ENCODE results near the gene MTHFD1L.

MTHFD1L gene

DNA sequence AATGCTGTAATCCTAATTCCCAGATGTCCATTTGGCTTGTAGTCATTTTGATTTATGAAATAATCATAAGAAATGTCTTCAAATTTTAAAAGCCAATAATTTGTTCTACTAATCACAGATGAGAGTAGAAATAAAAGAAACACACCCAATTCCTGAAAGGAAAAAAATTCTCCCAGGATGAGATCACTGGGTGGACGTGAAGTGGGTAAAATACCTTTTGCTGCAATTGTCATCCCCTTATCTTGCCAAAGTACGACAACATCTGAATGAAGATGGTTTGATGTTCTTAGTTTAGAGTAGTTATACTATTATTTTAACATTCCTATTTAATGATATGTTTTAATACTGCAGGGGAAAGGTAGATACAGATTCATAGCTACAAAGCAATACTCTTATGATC is 33.7 kb downstream of the MTHFD1L start:
- DNase-seq, result no peak

DNA sequence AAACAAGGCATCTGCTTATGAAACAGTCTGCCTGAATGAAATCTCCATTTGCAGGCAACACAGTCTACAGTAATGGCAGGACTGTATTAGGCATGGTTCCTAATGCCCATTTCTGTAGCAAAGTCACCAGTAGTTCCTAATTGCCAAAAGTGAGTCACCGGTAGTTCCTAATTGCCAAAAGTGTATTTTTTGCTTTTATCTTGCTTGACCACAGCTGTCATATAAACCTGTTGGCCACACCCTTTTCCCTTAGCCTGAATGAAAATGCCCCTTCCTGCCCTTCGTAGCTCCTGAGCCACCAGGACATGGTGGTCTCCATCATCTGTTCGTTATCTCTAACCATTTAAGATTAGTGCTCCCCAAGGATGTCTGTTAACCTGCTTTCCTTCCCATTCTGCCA is 34.5 kb downstream of the MTHFD1L start:
- DNase-seq, result no peak

DNA sequence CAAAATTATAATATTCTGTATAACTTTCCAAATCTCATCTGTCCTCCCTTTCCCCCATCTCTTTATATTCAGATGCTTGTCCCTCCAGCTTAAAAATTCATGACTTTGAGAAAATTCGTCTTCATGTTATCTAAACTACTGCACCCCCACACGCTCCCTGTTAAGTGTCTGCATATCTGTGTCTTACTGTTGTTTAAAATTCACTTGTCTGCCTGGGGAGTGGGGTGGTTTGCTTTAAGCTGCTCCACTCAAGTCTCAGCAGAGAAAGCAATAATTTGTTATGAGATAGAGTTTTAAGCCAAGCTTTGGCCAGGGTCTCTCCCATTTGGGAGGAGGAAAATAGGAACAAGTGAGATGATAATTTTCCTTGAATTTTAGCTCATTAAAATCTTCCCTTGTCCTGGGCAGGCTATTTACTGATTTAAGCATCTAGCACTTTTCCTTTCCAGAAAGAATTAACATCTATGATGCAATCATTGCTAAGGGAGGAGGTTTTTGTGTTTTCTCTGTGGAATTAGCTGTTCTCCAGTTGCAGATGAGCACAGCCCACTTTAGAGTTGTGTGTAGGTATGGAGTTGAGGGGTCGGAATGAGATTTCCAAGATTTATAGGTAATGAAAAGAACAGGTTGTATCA is 36.8 kb downstream of the MTHFD1L start:
- no peak for DNase-seq

DNA sequence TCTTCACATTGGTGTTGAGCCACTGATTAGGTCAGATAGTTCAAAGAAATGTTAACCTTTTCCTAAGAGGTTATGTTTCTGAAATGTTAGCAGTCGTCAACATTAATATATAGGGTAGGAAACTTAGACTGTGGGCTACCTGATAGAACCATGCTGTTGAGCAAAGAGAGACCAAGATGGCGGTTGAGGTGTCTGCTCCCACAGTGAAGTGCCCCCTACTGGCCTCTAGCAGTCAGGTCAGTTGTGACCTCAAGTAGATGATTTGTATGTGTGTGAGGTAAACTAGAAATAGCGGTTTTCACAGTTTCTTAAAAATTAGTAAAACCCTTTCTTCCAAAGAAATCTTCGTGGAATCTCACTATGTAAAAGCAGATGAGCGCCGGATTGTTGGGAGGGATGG is 40.3 kb downstream of the MTHFD1L start:
- no peak for DNase-seq

DNA sequence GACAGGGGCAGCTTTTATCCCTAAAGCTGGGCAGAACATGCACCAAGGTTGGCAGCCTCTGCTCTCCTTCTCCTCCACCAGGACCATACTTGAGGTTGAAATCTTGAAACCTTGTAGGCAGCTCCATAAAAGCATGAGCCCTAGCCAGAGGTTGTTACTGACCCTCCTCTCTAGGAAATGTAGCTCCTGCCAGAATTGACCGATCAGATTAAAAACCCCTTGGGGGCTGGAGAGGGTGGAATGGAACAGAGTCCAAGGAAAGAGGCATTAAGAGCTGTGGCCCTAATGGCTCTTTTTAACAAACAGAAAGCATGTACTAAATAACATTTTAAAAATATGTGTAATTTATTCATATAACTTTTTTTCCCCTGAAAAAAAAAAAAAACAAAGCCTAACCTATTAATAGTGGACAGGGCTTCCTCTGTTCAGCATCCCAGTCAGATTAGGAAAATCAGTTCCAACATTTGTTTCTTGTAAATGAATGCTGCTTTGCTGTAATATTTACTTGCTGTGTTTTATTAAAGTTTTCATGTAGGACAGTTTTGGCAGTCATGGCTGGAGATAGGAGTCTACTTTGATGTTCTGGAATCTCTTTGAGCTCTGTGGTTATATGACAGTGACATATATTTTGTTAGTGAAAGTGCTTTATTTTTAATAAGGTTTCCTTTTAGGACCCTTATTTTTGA is 41.3 kb downstream of the MTHFD1L start:
- DNase-seq, result no peak

DNA sequence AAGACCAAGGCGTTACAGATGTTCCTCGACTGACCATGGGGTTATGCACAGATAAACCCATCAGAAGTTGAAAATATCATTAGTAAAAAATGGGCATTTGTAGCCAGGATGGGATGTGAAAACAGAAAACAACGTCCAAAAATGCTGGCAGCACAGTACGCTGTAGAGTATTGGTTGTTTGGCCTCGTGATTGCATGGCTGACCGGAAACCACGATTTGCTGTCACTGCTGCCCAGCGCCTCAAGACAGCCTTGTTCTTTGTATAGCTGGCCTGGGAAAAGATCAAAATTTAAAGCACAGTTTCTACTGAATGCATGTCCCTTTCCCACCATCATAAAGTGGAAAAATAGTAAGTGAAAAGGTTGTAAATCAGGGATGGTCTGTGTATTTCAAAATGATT is 41.9 kb downstream of the MTHFD1L start:
- DNase-seq, result no peak

DNA sequence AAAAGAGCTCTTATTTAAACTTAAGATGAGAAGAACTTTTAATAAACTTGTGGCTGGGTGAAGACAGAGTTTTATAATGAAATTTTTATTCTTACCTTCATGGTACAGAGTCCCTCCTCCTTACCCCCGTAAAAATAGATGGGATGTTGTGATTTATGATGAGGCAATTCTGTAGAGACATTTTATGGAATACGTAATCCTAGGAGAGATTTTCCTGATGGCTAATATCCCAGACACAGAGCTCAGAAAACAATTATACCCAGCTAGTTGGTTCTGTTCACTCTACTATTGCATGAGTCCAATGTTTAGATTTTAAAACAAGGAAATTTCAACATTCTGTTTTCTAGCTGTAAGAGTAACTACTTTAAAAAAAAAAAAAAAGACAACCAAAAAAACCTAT is 43.4 kb downstream of the MTHFD1L start:
- DNase-seq, result no peak

DNA sequence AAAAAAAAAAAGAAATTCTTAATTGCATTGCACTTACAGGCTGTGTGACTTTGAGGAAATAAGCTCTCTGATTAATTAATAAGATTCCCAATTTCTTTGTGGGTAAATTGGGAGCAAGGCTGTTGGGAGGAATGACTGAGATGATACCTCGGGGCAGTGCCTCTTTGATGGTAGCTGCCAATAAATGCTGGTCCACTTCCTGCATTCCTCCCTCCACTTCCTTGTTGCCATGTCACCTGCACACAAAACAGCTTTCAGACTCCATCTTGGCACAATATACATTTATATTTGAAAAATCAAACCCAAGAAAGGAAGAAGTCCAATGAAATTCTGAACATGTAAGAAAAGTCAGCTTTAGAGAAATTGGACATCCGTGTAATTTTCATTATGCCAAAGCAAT is 45.1 kb downstream of the MTHFD1L start:
- DNase-seq, result no peak

DNA sequence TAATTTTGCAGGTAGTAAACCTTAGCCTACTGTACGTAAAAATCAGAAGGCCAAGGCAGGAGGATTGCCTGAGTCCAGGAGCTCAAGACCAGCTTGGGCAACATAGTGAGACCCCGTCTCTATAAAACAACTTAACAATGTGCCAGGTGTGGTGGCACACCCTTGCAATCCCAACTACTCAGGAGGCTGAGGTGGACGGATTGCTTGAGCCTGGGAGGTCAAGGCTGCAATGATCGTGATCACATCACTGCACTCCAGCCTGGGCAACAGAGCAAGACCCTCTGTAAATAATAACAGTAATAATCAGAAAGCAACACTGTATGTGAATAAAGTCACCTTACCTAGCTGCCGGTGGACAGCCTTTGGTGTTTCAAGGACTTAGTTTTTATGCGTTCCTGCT is 48.9 kb downstream of the MTHFD1L start:
- DNase-seq, result no peak

DNA sequence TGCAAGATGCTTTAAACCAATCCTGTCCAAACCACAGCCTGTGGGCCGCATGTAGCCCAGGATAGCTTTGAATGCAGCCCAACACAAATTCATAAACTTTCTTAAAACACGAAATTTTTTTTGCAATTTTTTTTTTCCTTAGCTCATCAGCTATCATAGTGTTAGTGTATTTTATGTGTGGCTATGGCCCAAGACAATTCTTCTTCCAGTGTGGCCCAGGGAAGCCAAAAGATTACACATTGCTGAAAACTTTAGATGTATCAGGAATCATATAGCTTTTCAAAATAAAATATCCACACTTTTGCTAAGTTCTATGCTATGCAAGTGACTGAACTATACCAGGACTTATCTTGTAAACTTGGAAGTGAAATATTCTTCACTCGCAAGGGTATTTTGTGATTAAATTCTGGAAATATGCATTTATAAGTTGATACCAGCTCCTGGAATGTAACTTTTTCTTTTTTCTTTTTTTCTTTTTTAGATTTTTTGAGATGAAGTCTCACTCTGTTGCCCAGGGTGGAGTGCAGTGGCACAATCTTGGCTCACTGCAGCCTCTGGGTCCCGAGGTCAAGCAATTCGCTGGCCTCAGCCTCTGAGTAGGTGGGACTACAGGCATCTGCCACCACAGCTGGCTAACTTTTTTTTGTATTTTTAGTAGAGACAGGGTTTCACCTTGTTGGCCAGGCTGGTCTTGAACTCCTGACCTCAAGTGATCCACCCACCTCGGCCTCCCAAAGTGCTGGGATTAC is 49.8 kb downstream of the MTHFD1L start:
- no peak for DNase-seq

DNA sequence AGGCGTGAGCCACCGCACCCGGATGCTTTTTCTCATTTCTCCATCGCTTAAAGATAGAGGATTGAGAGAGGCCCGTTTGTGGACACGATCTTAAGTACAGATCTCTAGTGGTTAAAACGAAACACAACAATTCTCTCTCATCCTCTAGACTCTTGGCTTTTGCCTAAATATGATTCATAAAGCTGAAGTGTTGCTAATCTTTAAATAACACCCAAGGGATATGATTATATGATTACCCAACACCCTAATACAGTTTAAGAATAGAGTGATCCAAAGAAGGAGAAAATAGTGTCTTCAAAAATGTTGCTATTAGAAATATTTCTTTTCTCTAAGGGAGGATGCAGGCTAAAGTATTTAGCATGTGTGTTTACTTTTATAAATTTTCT is 50.4 kb downstream of the MTHFD1L start:
- no peak for DNase-seq

DNA sequence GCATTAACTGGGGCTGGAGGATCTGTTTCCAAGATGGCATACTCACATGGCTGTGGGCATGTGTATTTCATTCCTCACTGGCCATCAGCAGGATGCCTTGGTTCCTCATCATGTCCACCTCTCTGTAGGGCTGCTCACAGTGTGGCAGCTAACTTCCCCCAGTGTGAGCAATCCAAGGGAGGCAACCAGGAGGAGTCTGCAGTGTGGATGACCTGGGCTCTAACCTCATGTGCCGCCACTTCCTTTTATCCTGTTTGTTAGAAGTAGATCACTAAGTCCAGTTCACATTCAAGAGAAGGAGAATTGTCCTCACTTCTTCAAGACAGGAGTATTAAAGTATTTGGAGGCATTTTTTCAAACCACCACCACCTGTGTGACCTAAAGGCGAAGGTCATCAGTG is 54.4 kb downstream of the MTHFD1L start:
- no peak for DNase-seq

DNA sequence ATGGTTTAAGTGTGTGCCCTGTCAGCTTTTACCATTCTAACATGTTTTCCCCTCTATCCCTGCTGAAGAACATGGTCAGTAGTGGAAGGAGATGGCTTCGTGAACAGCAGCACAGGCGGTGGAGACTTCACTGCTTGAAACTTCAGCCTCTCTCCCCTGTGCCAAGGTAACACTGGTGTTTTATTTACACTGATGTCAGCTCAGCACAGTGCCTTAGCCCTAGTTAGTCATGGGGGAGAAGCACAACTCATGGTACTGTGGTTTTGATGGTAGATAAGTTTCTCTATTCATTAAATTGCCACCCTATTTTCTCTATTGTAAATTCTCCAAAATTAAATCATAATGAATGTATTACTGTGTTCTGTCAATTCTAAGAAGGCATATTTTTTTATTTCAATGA is 56.6 kb downstream of the MTHFD1L start:
- no peak for DNase-seq

DNA sequence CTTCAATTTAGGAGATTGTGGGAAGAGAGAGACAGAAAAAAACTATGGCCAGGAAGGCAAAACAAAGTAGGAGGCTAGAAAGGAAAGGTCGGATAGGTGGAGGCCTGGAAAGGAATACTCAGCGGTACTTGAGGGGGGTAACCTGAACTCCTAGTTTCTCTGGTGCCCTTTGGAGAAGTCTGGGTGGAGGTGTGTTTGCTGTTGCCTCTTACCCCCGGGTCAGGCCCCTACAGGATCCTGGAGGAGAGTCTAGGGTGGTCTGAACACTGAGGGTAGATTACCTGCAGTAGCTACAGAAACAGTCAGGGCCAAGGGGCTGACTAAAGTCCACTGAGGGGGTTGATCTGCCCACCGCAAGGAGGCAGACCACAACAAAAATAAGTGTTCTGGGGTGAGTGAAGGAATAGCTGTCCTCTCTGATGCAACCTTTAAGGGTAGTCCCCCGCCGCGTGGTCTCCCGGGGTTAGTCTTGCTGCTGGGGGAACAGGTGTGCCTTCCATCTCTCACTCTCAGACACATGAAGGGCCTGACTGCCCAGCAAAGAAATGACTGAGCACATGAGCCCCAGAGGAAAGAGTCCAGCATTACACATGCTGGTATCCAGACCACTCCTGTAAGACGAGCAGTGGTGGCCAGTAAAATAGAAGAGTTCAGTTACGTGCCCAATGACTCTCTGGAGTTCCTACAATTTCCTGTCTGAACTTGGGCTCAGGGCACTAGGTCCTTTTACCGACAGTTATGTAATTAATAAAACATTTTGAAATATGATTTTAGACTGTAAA is 59.5 kb downstream of the MTHFD1L start:
- DNase-seq, result no peak

DNA sequence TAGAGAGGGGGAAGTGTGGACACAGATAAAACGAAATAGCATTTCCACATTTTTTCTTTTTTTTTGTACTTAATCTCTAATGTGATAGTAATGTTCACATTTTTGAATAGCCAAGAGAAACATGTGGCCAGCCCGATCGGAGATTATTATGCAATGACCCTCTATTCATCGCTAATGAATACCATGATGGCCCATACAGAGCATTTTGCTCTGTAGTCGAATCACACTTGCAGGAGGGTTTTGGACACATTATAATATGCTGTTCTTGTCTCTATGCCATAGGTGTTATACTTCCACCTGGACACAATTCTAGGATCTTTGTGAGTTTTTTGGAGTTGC is 60.1 kb downstream of the MTHFD1L start:
- no peak for DNase-seq

DNA sequence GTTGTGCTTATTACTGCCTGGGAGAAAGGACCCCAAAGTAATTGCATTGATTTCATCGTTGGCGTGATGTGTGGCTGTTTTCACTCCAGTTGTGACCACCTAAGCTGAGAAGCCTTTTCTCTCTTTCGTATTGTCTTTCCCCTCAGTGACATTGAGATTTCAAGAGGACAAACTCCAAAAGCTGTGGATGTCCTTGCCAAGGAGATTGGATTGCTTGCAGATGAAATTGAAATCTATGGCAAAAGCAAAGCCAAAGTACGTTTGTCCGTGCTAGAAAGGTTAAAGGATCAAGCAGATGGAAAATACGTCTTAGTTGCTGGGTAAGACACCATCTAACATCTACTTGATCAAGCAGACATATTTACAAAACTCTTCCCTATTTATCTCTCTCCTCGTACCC is 60.5 kb downstream of the MTHFD1L start:
- DNase-seq, result no peak

DNA sequence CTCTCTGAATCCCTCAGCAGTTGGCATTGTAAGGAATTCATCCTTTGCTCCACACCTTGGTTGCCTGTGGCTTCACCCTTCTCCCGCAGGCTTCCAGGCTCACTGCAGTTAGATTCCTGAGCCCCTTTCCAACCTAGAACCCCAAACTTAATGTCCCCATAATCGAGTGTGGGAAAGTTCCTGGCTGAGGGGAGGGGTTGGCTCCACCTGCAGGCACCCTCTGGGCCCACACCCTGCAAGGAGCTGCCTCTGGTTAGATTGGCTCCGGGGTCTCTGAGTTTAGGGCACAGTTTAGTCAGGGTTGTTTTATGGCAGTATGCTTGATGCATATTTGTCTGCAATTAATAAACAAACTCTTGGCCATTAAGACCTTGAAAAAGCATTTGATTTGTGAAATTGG is 63.4 kb downstream of the MTHFD1L start:
- no peak for DNase-seq

DNA sequence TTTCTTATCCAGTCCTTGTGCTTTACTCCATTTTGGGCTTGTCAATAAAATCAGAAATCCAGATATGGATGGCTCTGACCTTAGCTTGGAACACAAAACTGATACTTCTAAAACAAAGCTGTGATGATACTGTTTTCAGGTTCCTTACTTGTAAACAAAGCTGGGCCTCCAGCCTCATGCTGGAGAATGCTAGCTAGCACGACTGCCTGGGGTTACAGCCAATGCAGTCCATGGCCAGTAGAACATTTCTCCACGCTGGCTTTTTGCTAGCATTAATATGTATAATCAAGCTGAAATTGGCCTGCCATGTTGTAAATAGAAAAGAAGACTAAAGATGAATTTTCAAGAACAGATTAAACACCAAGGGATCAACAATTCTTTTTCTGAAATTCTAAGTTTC is 63.9 kb downstream of the MTHFD1L start:
- DNase-seq, result no peak

DNA sequence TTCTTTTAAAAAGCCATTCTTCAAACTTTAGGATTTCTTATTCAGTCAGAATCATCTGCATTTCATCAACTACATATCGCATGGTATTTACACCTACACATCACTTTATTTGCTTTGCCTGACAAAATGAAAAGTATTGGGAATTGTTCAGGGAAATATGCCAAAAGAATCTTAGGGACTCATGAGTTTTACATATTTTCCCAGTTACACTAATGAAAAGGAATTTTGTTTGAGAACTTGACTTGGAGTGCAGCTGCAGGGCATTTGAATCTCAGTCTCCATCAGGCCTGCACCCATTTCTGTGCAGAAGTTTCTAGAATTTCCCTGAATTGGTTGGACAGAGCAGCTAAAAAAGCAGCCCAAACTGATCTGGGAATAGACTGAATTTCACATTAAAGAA is 65.3 kb downstream of the MTHFD1L start:
- DNase-seq, result no peak

DNA sequence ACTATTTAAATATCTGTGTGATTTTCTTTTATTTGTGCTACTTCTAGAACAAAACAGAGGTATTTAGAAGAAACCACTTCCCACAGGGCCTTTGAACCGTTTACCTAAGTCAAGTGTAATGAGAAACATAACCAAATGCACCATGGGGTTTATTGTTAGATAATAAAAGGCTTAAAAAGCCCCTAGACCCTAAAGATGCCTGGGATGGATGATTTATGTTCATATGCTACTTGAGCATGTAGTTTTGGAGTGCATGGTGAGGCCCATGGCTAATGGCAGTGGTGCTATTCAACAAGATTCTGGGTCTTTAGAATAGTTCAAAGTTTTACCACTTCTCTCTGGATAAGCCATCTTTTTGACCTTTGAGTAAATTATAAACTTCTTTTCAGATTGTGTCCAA is 65.9 kb downstream of the MTHFD1L start:
- no peak for DNase-seq

DNA sequence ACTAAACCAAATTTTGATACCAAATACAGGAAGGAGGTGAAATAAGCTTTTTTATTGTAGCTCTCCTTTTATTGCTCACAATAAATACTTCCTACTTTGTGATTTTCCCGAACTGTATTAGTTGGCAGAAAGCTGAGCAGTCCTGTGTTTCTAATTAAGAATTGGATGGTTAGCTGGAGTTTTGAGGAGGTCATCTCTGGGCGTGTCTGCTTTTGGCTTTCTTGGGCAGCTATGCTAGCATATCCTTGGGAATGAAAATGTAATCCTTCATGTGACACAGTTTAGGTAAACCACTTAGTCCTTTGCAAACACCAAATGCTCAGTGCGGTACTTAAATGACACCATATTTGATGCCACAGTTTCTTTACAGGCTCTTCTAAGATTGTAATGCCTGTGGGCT is 67.5 kb downstream of the MTHFD1L start:
- no peak for DNase-seq

DNA sequence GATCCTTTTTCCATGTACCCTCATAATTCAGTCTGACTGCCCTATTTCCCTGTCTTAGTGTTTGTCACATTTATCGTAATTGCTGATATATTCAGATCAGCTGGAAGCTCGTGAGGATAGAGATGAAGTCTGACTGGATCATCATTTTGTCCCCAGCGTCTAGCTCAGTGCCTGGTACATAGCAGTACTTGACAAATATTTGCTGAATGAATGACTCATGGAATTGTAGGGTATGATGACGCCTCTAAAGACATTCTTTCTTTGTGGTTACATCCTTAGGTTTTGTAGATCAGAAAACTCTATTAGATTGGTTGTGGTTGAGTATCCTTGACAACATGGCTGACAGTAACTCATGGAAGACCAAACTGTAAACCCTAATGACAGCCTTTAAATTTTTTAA is 68.9 kb downstream of the MTHFD1L start:
- DNase-seq, result no peak

DNA sequence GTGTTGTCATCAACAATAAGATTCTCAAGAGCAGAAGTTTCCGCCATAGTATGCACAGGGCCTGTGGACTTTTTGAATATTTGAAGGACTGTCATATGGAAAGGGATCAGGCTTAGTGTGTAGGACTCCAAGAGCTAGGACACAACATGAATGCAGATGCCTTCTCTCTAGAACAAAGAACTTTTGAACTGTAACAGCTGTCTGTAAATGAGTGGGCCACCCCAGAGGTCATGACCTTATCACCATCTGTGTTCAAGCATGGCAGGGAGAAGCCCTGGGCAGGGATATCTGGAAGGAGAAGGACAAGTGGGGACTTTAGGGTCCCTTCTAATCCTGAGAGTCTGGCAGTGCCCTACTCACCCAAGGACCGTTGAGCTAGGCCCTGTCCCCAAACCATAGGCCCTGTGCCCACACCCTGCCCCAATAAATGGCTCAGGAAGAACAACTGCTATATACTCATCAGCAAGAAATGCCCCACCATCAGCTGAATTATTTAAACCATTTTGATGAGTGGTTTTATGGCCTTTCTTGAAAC is 70.6 kb downstream of the MTHFD1L start:
- no peak for DNase-seq
